K562 (cell line): ENCODE measurements around the gene GAL. TPM values are rescaled to one million over a fixed set of nuclear protein-coding genes. Genes with fewer than 3 reads are reported as not detected.

Experiments
- ATAC-seq: fragments of 200-7000 bp; cut with Tn5 transposase; 3 replicates; pipeline ENCODE4 v1.9.1; 2020; ENCODE audit warnings: moderate library complexity
- BruUV-seq: library from RNA; stranded (reverse); fragments of 400-500 nt; replicated peaks from 2 replicates; lab custom pipeline; 2021; lab: Mats Ljungman, UMichigan
- CTCF ChIA-PET: fragments of 300-600 bp; formaldehyde crosslinking; extraction: SDS; loops from one replicate; lab custom pipeline; 2021; ENCODE audit warnings: low intra/inter-chr PET ratio; lab: Yijun Ruan, JAX
- POLR2A ChIA-PET: fragments of 300-600, 350-650 bp; sonication (Branson Sonifier 250); formaldehyde crosslinking; extraction: SDS; loops from one replicate; lab custom pipeline; 2021; ENCODE audit warnings: antibody characterized with exemption, inconsistent platforms; lab: Yijun Ruan, JAX
- DNase-seq, 4 experiments: peaks; one replicate each; pipeline versions ENCODE4 v3.0.0 to v3.0.0-alpha.2; 2011 to 2018; ENCODE audit warnings: low spot score in 3 of 4, mixed read lengths in 3 of 4; ENCODE audit errors: extremely low read depth in 1 of 4
- FAIRE-seq: peaks from 2 replicates; lab custom pipeline; 2011; peaks lifted over from hg19 to GRCh38; lab: Jason Lieb, UNC
- H2AFZ ChIP-seq: 2 replicates; pipeline ENCODE4 v1.6.0; 2011; ENCODE audit warnings: low read depth, low read length, control low read depth, inconsistent platforms
- H3K27ac ChIP-seq: fragments of 200-600 bp; 3 replicates; pipeline ENCODE4 v1.8.0; 2011; ENCODE audit warnings: low read depth, mild to moderate bottlenecking, control low read depth, inconsistent platforms, low read length, moderate library complexity, mixed read lengths; ENCODE audit errors: extremely low read depth
- H3K27me3 ChIP-seq, 2 experiments: fragments of 300-600 bp in 1 of 2; 2 replicates in 1 of 2; 3 replicates in 1 of 2; pipeline versions ENCODE4 v1.6.0 to v1.8.0; 2011; ENCODE audit warnings: inconsistent platforms in 2 of 2, low read length in 2 of 2, mild to moderate bottlenecking in 1 of 2, mixed read lengths in 1 of 2, moderate library complexity in 1 of 2; ENCODE audit not compliant: control insufficient read depth in 2 of 2, insufficient read depth in 2 of 2
- H3K36me3 ChIP-seq: fragments of 300-600 bp; 3 replicates; pipeline ENCODE4 v1.8.0; 2011; ENCODE audit warnings: mild to moderate bottlenecking, low read length, inconsistent platforms; ENCODE audit not compliant: control insufficient read depth, insufficient read depth
- H3K4me1 ChIP-seq, 2 experiments: fragments of 200-600 bp in 1 of 2; replicated peaks in 1 of 2; 2 replicates in 1 of 2; 3 replicates in 1 of 2; pipeline versions ENCODE4 v1.5.1 to v1.8.0; 2011; ENCODE audit warnings: inconsistent platforms in 2 of 2, low read length in 2 of 2, mild to moderate bottlenecking in 1 of 2, mixed read lengths in 1 of 2, moderate library complexity in 1 of 2; ENCODE audit not compliant: control insufficient read depth in 2 of 2, insufficient read depth in 2 of 2
- H3K4me2 ChIP-seq: 2 replicates; pipeline ENCODE4 v1.6.1; 2011; ENCODE audit warnings: low read length, control low read depth, inconsistent platforms, mixed read lengths; ENCODE audit not compliant: insufficient read depth
- H3K4me3 ChIP-seq: fragments of 200-600 bp; sonication (generic), shearing (Covaris generic); 2 replicates; pipeline ENCODE4 v1.5.1; 2016; ENCODE audit warnings: control low read depth, inconsistent platforms
- H3K79me2 ChIP-seq: fragments of 200-600 bp; 3 replicates; pipeline ENCODE4 v1.8.0; 2011; ENCODE audit warnings: low read length, inconsistent platforms; ENCODE audit not compliant: control insufficient read depth, insufficient read depth
- H3K9ac ChIP-seq, 2 experiments: 2 replicates each; pipeline versions ENCODE4 v1.6.0 to v1.6.1; 2011; ENCODE audit warnings: low read depth in 2 of 2, low read length in 2 of 2, control low read depth in 1 of 2, inconsistent platforms in 1 of 2, mild to moderate bottlenecking in 1 of 2, mixed read lengths in 1 of 2; ENCODE audit not compliant: insufficient read depth in 1 of 2
- H3K9me1 ChIP-seq: one replicate; pipeline ENCODE4 v1.6.0; 2011; ENCODE audit warnings: inconsistent platforms, mild to moderate bottlenecking, low read length, moderate library complexity; ENCODE audit not compliant: control insufficient read depth, insufficient read depth
- H3K9me3 ChIP-seq: replicated peaks from 2 replicates; pipeline ENCODE4 v1.5.1; 2011; ENCODE audit warnings: low read depth, low read length, inconsistent platforms; ENCODE audit not compliant: control insufficient read depth, insufficient read depth
- H4K20me1 ChIP-seq: replicated peaks from 2 replicates; pipeline ENCODE4 v1.6.1; 2011; ENCODE audit warnings: low read length, inconsistent platforms, mixed read lengths; ENCODE audit not compliant: control insufficient read depth, insufficient read depth
- CBX8 ChIP-seq: fragments of 200-600 bp; sonication (generic); IDR thresholded peaks from 2 replicates; pipeline ENCODE4 v1.6.1; 2012; ENCODE audit warnings: borderline replicate concordance, mixed run types, low read depth, mild to moderate bottlenecking, moderate library complexity, mixed read lengths, low read length, control low read depth, inconsistent platforms; ENCODE audit not compliant: poor library complexity, severe bottlenecking; ENCODE audit errors: extremely low read depth
- CHAMP1 ChIP-seq: fragments of 450-650 bp; IDR thresholded peaks from 2 replicates; pipeline ENCODE4 v1.6.1; 2016; ENCODE audit warnings: mild to moderate bottlenecking
- PKNOX1 ChIP-seq: fragments of 450-650 bp; IDR thresholded peaks from 2 replicates; pipeline ENCODE4 v1.6.1; 2016
- RBM25 ChIP-seq: fragments of 200-400 bp; formaldehyde crosslinking; IDR thresholded peaks from 2 replicates; pipeline ENCODE4 v1.6.1; 2018; ENCODE audit warnings: low read length, low read depth, moderate library complexity; ENCODE audit not compliant: severe bottlenecking
- TCF3 ChIP-seq: sonication (generic); formaldehyde crosslinking; IDR thresholded peaks from 2 replicates; pipeline ENCODE4 v1.4.0; 2020; ENCODE audit warnings: mild to moderate bottlenecking, missing genetic modification reagents
- ZNF146 ChIP-seq: IDR thresholded peaks from one replicate; pipeline ENCODE4 v1.6.1; 2018; ENCODE audit warnings: missing compliant biosample characterization; ENCODE audit not compliant: unreplicated experiment
- WGBS: fragments of 100-300 bp; shearing (Covaris generic); methylation state at CpG from one replicate; pipeline ENCODE4 v1.1.6; 2016; ENCODE audit warnings: low coverage, mixed read lengths; ENCODE audit not compliant: insufficient coverage; ENCODE audit errors: missing lambda C conversion rate; 5-methylcytosine and 5-hydroxymethylcytosine counted together
- in situ Hi-C: fragments of 300-500 bp; cut with MboI; formaldehyde crosslinking; loops from 4 replicates; pipeline ENCODE4 v1.15.0; 2018; ENCODE audit warnings: inconsistent platforms, mixed read lengths
- intact Hi-C: fragments of 100-400 bp; cut with micrococcal nuclease; formaldehyde crosslinking; loops from 2 replicates; pipeline ENCODE4 v1.14.2; 2022
- polyA plus RNA-seq, 8 experiments: library from polyadenylated mRNA; depleted of rRNA in 4 of 8; stranded (reverse) in 5 of 8; unstranded in 3 of 8; fragments of >200 nt; fragmentation: Nextera tagmentation in 2 of 8; fragmentation: Illumina TruSeq in 1 of 8; extraction: Ambion mirVana in 2 of 8; extraction: Trizol in 1 of 8; gene quantifications; 2 replicates each; pipeline versions ENCODE4 v1.2.1 to v1.2.3, GENCODE V29; 2011 to 2014; ENCODE audit warnings: inconsistent platforms in 1 of 8, missing spikeins in 1 of 8
- total RNA-seq, 7 experiments: library from RNA; depleted of rRNA in 6 of 7; stranded (reverse); fragments of >200 nt in 6 of 7; fragmentation: Illumina TruSeq in 2 of 7; extraction: Trizol in 2 of 7; gene quantifications; 2 replicates each; pipeline versions ENCODE4 v1.2.1 to v1.2.3, GENCODE V29; 2011 to 2021; ENCODE audit warnings: low replicate concordance in 1 of 7

The GAL gene
- total and polyA plus RNA-seq, 9 of the 15 experiments (the other 6 are each of a cell fraction or from before 2014, with no cell fraction given) = 10.6 to 119 (median 36.3) TPM

- no peak for TF ChIP-seq CHAMP1
- no peak for TF ChIP-seq TCF3 (CRISPR knock-in tag)
Observed at GRCh38 chr11:68695531-68695930, 11.2 kb downstream of the GAL start (continued).

- no peak overlapping the region for H3K9ac ChIP-seq
- H4K20me1 ChIP-seq = no peaks in the 10 kb centered on the region
- H3K4me3 ChIP-seq = no peak overlapping the region
- no peaks in the 10 kb centered on the region for H3K79me2 ChIP-seq
- no TSS peak for BruUV-seq
- no peak overlapping the region for H2AFZ ChIP-seq
- no peaks in the 10 kb centered on the region for H3K36me3 ChIP-seq
- H3K27ac ChIP-seq = no peak overlapping the region
- H3K9me1 ChIP-seq = no peaks in the 10 kb centered on the region
- CTCF ChIA-PET = no interaction called here
- H3K4me1 ChIP-seq = no peaks in the 10 kb centered on the region
- no peak overlapping the region for H3K4me2 ChIP-seq
- in situ Hi-C loops (loop anchor here (25.0 kb wide), 1 partner anchor 1162 kb away; no protein-coding TSS in a partner anchor), intact Hi-C loops (no loop called here)
- peaks cover 7% of the 10 kb centered on the region; the same call in 1 of the 2 replicates for H3K9me3 ChIP-seq
- DNase-seq (no peak), FAIRE-seq (no peak), ATAC-seq (no peak)
- 9% methylated on average over 2 of the region's 2 CpGs for WGBS
- POLR2A ChIA-PET = no interaction called here
- TF ChIP-seq CBX8 (no peak), RBM25 (peak; percentile 71), PKNOX1 (no peak), ZNF146 (CRISPR knock-in tag) (peak; percentile 67)
- peaks cover 5 to 6% of the 10 kb centered on the region in 2 experiments; a peak in 4 of 5 replicates for H3K27me3 ChIP-seq
Observed at GRCh38 chr11:68698993-68699392, 14.6 kb downstream of the GAL start.
